Thoracic aorta (tissue), 2 donors: ENCODE measurements around the gene ADAMTSL2. TPM values are rescaled to one million over a fixed set of nuclear protein-coding genes. Genes with fewer than 3 reads are reported as not detected.

ENCODE experiments used
- ATAC-seq: fragments of 150-250 bp; one replicate; pipeline ENCODE4 v1.8.0; 2017; ENCODE audit warnings: low read depth; ENCODE audit not compliant: insufficient number of reproducible peaks, low FRiP score
- DNase-seq: peaks from one replicate; pipeline ENCODE4 v3.0.0-alpha.2; 2020; ENCODE audit warnings: low spot score
- H3K27ac ChIP-seq, 2 donors: fragments of 200-600 bp; sonication (generic); 1 replicate in 1 of 2; 2 replicates in 1 of 2; pipeline ENCODE4 v1.5.1; 2016; ENCODE audit warnings: mild to moderate bottlenecking in 2 of 2, moderate library complexity in 2 of 2
- H3K27me3 ChIP-seq: fragments of 200-600 bp; sonication (generic); replicated peaks from 2 replicates; pipeline ENCODE4 v1.6.0; 2016; ENCODE audit warnings: mild to moderate bottlenecking; ENCODE audit not compliant: insufficient read depth
- H3K36me3 ChIP-seq: fragments of 200-600 bp; sonication (generic); one replicate; pipeline ENCODE4 v1.5.1; 2016
- H3K4me1 ChIP-seq, 2 donors: fragments of 200-600 bp; sonication (generic); 1 replicate in 1 of 2; 2 replicates in 1 of 2; pipeline versions ENCODE4 v1.5.1 to v1.6.0; 2016; ENCODE audit warnings: low read depth in 2 of 2, mild to moderate bottlenecking in 1 of 2; ENCODE audit not compliant: control insufficient read depth in 1 of 2
- H3K4me3 ChIP-seq: fragments of 200-600 bp; sonication (generic); 2 replicates; pipeline ENCODE4 v1.5.1; 2016; ENCODE audit warnings: mild to moderate bottlenecking
- H3K9me3 ChIP-seq: fragments of 200-600 bp; sonication (generic); 2 replicates; pipeline ENCODE4 v1.5.1; 2016
- total RNA-seq, 2 donors: library from RNA; depleted of rRNA; stranded (reverse); fragments of >200 nt; gene quantifications; one replicate each; pipeline versions ENCODE4 v1.1.0 to v1.2.3, GENCODE V29; 2016
- TF ChIP-seq, protein P1 (sequence below): fragments of 200-600 bp; sonication (generic); IDR thresholded peaks from one replicate; pipeline ENCODE4 v1.5.1; 2019; ENCODE audit warnings: antibody characterized with exemption

ADAMTSL2 gene
- total RNA-seq, 2 donors from 2014 or later = 2.8 to 5.5 TPM

GRCh38 chr9:133579601-133580418 is 45.3 kb downstream of the ADAMTSL2 start:
- Histone ChIP-seq H3K9me3 (no peaks in the 10 kb centered on the region), H3K27me3 (peaks cover 8% of the 10 kb centered on the region), H3K27ac (no peak overlapping the region), H3K4me3 (no peak overlapping the region), H3K4me1 (peaks cover 7 to 14% of the 10 kb centered on the region in 2 donors), H3K36me3 (no peaks in the 10 kb centered on the region)
- ATAC-seq = no peak
- TF ChIP-seq, protein P1, sequence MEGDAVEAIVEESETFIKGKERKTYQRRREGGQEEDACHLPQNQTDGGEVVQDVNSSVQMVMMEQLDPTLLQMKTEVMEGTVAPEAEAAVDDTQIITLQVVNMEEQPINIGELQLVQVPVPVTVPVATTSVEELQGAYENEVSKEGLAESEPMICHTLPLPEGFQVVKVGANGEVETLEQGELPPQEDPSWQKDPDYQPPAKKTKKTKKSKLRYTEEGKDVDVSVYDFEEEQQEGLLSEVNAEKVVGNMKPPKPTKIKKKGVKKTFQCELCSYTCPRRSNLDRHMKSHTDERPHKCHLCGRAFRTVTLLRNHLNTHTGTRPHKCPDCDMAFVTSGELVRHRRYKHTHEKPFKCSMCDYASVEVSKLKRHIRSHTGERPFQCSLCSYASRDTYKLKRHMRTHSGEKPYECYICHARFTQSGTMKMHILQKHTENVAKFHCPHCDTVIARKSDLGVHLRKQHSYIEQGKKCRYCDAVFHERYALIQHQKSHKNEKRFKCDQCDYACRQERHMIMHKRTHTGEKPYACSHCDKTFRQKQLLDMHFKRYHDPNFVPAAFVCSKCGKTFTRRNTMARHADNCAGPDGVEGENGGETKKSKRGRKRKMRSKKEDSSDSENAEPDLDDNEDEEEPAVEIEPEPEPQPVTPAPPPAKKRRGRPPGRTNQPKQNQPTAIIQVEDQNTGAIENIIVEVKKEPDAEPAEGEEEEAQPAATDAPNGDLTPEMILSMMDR = no peak
- DNase-seq = no peak

DNA sequence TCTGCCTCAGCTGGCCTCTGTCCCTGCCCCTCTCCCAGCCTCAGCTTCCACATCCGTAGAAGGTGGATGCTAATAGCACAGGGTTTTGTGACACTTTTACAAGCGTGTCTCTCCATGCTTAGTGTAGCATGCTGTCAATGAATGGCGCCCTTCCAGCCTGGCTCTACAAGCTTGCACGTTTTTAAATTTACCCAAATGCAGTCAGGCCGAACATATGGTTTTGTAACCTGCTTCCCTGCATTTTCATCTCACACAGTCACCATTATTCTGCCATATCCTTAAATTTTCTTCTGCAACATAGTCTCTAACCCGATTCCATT is 45.9 kb downstream of the ADAMTSL2 start:
- Histone ChIP-seq H3K4me1 (peaks cover 9 to 20% of the 10 kb centered on the region in 2 donors), H3K27ac (no peak overlapping the region), H3K27me3 (peaks cover 8% of the 10 kb centered on the region), H3K9me3 (no peaks in the 10 kb centered on the region), H3K36me3 (no peaks in the 10 kb centered on the region), H3K4me3 (no peak overlapping the region)
- ATAC-seq (no peak), DNase-seq (no peak)
- TF ChIP-seq, protein P1 = no peak

- no peak for ATAC-seq
- TF ChIP-seq, protein P1 = no peak
- peaks cover 15% of the 10 kb centered on the region for H3K27me3 ChIP-seq
Measured at GRCh38 chr9:133581011-133581410, 46.5 kb downstream of the ADAMTSL2 start.

DNA sequence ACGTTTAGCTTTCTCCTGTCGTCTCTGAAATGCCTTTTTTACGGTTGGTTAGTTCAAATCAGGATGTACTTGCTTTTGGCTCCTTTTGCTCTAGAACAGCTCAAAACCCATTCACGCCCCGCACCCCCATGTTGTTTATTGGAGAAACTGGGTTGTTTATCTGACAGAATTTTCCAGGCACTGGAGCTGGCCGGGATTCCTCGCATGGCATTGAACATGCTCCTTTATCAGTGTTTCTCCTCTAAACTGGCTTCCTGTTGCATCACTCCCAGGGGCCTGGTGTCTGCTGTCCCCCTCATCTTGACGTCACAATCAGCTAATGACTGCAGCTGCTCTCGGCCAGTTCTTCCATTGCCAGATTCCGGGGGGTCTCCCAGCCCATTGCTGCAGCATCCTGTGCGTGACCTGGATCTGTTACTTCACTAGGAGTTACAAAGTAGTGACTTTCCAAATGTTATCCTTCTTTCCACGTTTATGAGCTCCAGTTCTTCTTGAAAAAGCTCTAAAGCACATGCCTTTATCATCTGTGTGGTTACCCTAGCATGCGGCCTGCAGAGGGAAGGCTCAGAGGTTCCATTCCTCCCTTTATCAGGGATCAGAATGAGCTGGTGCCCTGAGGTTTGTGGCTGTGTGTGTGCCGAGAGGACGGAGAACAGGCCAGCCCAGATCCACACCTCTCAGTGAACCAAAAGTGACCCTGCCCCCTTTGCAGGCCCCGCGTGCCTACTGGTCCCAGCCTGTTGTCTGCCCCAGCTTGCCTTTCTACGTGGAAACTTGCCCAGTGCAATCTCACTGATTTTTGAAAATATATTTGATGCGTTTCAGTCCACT is 47.2 kb downstream of the ADAMTSL2 start:
- TF ChIP-seq, protein P1 = no peak
- peaks cover 9 to 27% of the 10 kb centered on the region in 2 donors for H3K4me1 ChIP-seq
- peaks cover 20% of the 10 kb centered on the region for H3K27me3 ChIP-seq
- H3K4me3 ChIP-seq = no peak overlapping the region
- H3K36me3 ChIP-seq = no peaks in the 10 kb centered on the region
- ATAC-seq = no peak
- no peak overlapping the region for H3K27ac ChIP-seq
- no peaks in the 10 kb centered on the region for H3K9me3 ChIP-seq
- no peak for DNase-seq

More at GRCh38 chr9:133581011-133581410, 46.5 kb downstream of the ADAMTSL2 start:
- DNase-seq = no peak
- no peaks in the 10 kb centered on the region for H3K9me3 ChIP-seq
- H3K36me3 ChIP-seq = no peaks in the 10 kb centered on the region
- peaks cover 9 to 26% of the 10 kb centered on the region in 2 donors for H3K4me1 ChIP-seq
- no peak overlapping the region for H3K4me3 ChIP-seq
- no peak overlapping the region for H3K27ac ChIP-seq

- Histone ChIP-seq H3K36me3 (no peaks in the 10 kb centered on the region), H3K27me3 (peaks cover 20% of the 10 kb centered on the region), H3K27ac (no peak overlapping the region), H3K9me3 (no peaks in the 10 kb centered on the region), H3K4me1 (peaks cover 9 to 27% of the 10 kb centered on the region in 2 donors), H3K4me3 (no peak overlapping the region)
- no peak for DNase-seq
- no peak for ATAC-seq
- TF ChIP-seq, protein P1 = no peak
Measured at GRCh38 chr9:133582501-133583045, 48.1 kb downstream of the ADAMTSL2 start.
